GM12864 (cell line): Measurements from ENCODE around the gene CASZ1.

Experiments
- DNase-seq: peaks from one replicate; pipeline ENCODE4 v3.0.0-alpha.2; 2011; ENCODE audit warnings: low read depth
- H3K4me3 ChIP-seq: 2 replicates; pipeline ENCODE4 v1.5.1; 2011; ENCODE audit warnings: mild to moderate bottlenecking, low read depth, low read length, control low read depth
- CTCF ChIP-seq: IDR thresholded peaks from 2 replicates; pipeline ENCODE4 v1.5.1; 2011; ENCODE audit warnings: low read depth, mild to moderate bottlenecking, moderate library complexity, low read length, control low read depth, inconsistent platforms; ENCODE audit errors: missing control alignments

The CASZ1 gene

DNA sequence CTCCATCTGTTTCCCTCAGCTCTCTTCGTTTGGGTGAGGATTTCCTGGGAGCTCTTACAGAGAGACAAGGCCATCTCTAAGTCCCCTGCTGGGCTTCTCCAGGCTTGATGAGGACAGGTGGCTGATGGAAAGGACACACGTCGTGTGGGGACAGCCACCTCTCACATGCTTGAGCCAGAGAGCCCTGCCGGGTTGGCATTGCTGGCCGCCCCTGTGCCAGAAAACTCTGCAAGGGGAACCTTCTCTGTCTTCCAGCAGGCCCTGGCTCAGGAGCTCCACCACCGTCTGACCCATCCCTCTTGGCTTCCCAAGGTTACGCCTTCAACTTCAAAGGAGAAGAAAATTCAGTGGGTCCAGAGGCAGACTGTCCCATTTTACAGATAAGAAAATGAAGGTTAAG lies 82.8 kb downstream of the CASZ1 start:
- no peak for TF ChIP-seq CTCF
- no peak for DNase-seq
- no peak overlapping the region for H3K4me3 ChIP-seq

GRCh38 chr1:10712568-10713362 lies 83.7 kb downstream of the CASZ1 start:
- no peak for TF ChIP-seq CTCF
- no peak overlapping the region for H3K4me3 ChIP-seq
- DNase-seq: no peak

DNA sequence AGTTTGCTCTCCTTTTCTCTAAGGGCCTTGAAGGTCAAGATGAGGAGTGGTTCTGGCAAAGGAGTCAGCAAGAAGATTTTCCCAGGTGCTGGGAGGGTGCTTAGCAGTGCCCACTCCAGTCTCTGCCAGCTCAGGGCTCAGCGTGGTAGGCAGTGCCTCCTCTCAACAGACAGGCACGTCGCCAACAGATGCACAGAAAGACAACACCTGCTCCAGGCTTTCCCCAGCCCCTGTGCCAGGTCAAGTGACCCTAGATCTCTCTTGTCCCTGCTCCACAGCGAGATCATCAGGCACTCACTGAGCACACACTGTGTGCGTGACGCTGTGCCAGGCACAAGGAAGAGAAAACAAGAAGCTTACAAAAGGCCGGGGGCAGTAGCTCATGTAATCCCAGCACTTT lies 86.0 kb downstream of the CASZ1 start:
- no peak overlapping the region for H3K4me3 ChIP-seq
- no peak for TF ChIP-seq CTCF
- DNase-seq: no peak

DNA sequence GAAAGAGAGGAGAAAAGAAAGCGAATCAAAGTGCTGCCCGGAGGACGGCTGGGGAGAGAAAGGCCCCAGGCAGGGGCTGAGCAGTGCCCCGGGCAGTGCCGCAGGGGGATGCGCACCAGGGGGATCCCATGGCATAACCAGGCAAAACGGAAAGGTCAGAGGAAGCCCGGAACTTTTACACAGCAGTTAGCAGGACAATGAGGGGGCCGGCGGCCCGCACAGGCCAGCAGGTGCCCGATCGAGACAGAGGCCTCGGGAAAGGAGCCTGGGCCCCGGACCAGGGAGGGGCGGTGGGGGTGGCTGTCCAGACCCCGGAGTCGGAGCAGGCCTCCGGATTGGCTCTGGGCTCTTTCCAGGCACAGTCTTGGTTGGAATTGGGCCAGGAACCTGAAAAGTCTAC lies 86.8 kb downstream of the CASZ1 start:
- no peak for DNase-seq
- H3K4me3 ChIP-seq: no peak overlapping the region
- no peak for TF ChIP-seq CTCF

DNA sequence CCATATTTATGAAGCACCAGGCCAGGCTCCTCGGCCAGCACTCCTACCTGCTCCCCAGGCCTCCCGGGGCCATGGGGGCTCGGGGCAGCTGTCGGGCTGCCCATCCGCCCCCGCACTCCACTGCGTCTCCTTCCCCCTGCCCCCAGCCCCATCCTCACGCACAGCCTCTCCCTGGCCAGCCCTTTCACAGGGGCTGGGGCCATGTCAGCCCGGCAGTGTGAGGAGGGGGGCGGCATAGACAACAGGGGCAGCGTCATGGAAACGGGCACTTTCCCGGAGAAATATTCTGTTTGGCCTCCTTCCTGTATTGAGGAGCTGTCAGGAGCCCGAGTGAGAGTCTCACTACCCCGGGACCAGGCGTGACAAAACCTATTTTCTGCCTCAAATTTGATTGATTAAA lies 87.3 kb downstream of the CASZ1 start:
- no peak overlapping the region for H3K4me3 ChIP-seq
- no peak for DNase-seq
- TF ChIP-seq CTCF: no peak

DNA sequence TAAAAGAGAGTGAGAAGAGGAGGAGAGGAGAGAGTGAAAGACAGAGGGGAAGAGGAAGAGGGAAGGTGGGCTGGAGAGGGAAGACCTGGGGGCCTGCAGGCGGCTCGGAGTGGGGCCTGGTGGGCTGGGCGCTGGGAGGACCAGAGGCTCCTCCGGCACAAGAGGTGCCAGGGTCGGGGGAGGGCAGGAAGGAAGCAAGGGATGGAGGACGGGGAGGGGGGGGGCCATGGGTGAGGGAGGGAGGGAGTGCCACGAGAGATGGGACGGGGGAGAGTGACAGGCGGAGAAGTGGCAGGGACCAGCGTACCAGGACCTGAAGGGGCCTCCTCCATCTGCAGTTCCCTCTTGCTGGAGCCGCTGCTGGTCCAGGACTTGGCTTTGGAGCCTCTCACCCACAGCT lies 87.7 kb downstream of the CASZ1 start:
- no peak for DNase-seq
- TF ChIP-seq CTCF: no peak
- no peak overlapping the region for H3K4me3 ChIP-seq

- TF ChIP-seq CTCF: no peak
- no peak for DNase-seq
- no peak overlapping the region for H3K4me3 ChIP-seq
Observed at GRCh38 chr1:10707208-10707607, 89.2 kb downstream of the CASZ1 start.
